Loucy (cell line): ENCODE results near the gene IGFBP6.

Experiments
- CTCF ChIP-seq: fragments of 200-600 bp; sonication (generic); conservative IDR thresholded peaks from 2 replicates; pipeline ENCODE4 v1.5.1; 2014; ENCODE audit warnings: mild to moderate bottlenecking, antibody characterized with exemption, low read length
- EZH2phosphoT487 ChIP-seq: fragments of 200-600 bp; IDR thresholded peaks from 2 replicates; pipeline ENCODE4 v1.6.1; 2018; ENCODE audit warnings: antibody characterized with exemption, mild to moderate bottlenecking, moderate library complexity, borderline replicate concordance

- TF ChIP-seq CTCF: no peak
- TF ChIP-seq EZH2phosphoT487: no peak
These were observed 46.9 kb upstream of the IGFBP6 start for GRCh38 chr12:53050426-53051057.
